GM21360 (cell line): ENCODE data around the gene GFOD1.

Experiments used
- ATAC-seq: cut with Tn5 transposase; IDR thresholded peaks from one replicate; pipeline ENCODE4 v1.9.1; 2021; ENCODE audit warnings: mild to moderate bottlenecking, moderate library complexity; ENCODE audit not compliant: unreplicated experiment

Gene GFOD1

GRCh38 chr6:13486679-13487121, 700 bp downstream of the GFOD1 start:
- ATAC-seq = peak; percentile 24

DNA sequence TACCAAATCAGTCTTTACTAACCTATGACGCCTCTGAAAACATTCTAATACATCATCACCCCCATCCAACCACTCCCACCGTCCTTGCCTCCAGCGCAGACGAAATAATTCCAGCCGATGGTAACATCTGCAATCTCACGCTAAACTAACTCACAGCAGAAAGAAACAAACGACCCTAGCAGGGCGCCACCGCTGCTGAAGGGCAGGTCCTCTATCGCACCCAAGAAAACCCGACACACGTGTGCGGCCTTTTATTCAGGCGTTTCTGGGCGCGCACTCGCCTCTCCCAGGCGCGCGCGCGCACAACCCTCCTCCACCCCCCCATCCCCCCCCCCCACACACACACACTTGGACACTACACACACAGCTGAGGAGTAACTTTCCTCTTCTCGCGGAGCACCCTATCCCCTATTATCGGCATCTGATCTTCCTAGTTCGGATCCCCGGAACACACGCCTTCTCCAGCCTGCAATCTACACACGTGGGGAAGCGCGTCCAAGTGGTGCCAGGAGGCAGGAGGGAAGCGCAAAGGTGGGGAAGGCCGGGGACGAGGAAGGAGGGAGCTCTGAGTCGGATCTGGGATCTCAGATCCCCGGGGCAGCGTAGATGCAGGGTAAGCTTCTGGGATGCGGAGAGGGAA, 1.4 kb downstream of the GFOD1 start:
- no peak for ATAC-seq

DNA sequence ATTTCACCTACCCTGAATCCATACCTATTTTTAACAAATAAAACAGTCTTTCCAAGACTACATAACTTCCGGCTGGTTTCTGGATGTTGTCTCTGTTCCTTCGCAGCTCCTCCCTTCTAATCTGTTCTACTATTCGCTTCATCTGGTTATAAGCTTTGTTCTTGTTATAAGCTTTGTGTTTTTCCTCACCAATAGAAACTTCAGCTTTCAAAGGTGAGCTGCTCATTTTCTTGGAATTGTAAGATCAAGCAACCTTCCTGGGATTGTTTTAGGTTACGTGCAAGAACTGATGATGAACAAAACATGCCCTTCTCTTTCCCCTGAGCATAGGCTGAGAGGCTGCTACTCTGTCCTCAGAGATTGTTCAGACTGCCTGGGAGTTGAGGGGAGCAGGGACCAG, 2.1 kb downstream of the GFOD1 start:
- ATAC-seq = no peak

GRCh38 chr6:13484827-13485226, 2.6 kb downstream of the GFOD1 start:
- no peak for ATAC-seq

DNA sequence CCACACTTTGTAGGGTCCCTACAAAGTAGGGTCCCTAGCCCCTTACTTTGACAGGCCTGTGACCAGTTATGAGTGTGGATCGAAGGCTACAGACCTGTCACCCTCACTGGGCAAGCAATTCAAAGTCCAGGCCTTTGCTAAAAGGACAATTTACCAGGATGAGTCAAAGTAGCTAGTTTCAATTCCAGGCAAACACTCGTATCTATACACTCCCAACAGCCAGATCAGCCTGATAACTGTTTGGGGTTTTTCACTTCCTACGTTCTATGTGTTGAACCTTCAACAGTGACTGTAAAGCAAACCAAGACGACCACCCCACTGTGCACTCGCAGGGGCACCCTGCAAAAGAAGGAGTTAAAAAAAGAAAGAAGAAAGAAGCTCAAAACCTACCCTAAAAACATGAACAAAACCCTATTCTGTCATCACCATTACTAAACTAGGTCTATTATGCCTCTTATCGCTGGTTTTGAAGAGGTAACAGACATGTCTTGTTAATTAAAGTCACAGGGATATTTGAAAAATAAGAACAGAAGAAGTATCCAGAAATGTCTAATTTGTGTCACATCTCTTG, 3.2 kb downstream of the GFOD1 start:
- ATAC-seq = no peak

- no peak for ATAC-seq
Measured at GRCh38 chr6:13480631-13481501, 6.5 kb downstream of the GFOD1 start.

DNA sequence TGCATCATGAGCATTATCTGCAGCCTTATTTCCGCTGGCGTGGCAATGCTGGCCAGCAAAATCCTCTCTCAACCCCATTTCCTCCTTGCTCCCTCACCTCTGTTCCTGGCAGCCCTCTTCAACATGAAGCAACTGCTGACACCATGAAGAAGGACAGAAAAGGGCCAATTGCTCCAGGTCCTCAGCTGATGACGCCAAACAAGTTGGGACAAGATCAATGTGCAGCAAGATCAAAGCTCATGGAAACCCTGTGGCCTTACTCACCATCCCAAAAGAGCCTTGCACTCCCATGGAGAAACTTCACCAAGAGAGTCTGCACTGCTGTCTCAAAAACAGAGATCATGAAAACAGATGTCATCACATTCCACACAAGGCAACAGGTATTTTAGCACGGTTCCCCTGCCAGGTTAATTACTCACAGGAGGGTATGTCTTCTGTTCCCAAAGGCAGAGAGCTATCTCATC, 7.4 kb downstream of the GFOD1 start:
- ATAC-seq = no peak

DNA sequence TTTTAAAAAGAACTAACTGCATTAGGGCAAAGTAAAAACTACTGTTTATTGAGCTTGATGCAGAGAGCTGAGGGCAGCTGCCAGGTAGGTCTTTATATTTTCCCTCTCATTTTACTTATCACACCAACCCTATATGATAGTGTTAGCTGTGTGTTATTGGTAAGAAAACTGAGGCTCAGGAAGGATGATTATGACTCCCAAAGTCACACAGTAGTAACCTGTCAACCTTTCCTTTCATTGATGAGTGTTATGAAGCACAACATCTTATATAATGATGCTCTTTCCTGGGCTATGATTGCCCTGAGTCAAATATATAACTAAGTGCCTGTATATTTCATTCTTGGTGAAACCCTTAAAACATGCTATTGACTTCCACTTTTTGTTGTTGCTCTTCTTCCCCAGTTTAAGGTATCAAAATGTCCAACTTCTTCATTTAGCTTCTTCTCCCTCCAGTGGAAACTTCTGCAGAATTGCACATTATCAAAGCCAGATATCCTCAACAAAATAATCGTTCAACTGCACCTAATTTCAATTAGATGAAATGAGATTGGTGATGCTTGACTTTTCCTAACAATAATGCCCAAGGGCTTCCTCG, 8.1 kb downstream of the GFOD1 start:
- ATAC-seq = no peak

- peak; percentile 48 for ATAC-seq
Measured at GRCh38 chr6:13478525-13478966, 8.9 kb downstream of the GFOD1 start.

DNA sequence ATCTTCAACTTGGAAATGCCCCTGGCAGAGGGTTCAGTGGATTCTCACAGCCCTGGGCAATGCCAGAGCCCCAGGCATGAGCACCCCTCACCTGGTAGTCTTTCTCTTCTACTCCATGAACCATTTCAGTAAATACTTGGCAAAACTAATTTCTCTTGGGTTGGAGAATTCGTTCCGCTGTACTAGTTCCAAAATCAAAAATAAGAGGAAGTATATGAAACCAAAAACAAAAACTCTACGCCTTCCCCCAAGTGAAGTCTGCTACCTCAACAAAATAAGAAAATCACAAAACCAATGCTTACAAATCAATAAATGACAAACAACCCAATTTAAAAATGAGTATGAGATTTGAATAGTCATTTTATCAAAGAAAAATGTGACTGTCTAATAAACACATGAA, 12.6 kb downstream of the GFOD1 start:
- no peak for ATAC-seq

- ATAC-seq = no peak
Measured at GRCh38 chr6:13474360-13474759, 13.0 kb downstream of the GFOD1 start.

GRCh38 chr6:13473768-13474165, 13.6 kb downstream of the GFOD1 start:
- ATAC-seq = no peak

- no peak for ATAC-seq
Measured at GRCh38 chr6:13472976-13473767, 14.2 kb downstream of the GFOD1 start.

GRCh38 chr6:13472099-13472498, 15.3 kb downstream of the GFOD1 start:
- ATAC-seq = no peak

DNA sequence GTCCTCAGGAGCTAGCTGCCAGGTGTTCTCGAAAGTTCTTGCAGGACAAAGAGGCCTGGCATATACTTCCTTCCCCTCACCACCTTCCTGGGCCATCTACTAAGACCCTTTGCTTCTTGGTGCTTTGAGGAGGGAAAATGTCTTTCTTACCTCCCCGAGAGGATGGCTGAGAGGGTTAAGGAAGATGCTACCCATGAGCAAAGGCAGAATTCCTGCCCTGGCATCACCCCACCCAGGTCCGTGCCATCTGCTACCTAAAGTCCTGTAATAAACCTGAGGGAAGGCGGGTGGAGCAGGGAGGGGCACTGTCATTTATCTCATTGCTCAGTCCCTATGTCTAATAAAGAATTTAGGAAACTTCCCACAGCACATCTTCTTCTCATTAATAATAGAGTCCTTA, 16.2 kb downstream of the GFOD1 start:
- no peak for ATAC-seq

DNA sequence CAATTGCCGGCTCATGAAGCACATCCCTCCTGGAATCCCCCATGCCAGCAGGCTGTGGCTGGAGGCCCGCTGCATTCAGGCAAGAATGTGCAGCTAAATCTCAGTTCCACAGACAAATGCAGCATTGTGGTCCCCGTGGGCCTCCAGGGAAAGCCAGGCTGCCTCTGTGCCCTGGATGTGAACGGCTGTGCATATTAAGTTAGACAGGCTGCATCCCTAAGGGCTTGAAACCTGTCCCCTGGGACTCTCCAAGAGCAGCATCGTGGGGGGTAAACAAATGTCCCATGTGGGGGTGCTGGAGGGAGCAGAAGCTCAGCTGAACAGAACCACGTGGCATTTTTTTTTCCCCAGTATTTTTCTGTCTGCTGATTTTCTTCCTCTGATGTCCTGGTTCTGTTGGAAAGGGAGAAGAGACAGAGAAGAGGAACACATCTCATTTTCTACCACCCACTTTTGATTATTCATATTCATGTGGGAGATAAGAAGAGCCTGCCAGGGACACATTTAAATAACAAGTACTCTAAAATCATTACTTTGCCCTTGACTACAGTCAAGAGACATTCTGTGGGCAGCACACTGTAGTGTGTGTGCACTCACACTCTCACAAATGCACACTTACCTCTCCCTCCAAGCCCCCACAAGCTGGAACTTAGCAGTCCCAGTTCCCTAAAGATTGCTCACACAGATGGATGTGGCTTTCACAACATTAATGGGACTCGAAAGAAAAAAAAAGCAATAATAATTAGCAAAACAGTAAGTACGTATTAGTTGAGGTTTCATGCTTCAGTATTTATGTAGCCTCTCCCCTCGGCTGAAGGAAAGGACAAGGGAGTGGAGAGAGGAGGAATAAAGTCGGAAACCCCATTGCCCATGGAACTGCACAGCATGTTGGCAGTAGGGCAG, 16.9 kb downstream of the GFOD1 start:
- ATAC-seq = no peak

DNA sequence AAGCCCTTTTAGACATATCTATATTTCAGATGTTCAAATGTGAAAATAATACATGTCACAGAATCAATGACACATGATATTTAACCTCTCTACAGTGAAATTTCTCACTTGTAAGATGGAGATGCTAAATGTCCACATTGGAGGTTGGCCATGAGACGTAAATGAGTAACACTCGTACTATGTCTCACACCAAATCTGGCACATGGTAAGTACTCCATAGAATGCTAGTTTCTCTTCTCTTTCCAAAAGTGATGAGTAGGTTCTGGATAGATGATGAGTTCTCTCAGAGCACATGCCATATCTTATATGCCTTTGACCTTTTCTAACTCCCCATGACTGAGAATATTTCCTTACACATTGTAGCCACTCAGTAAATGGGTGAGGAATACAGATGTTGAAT, 17.7 kb downstream of the GFOD1 start:
- no peak for ATAC-seq

- no peak for ATAC-seq
Measured at GRCh38 chr6:13468839-13469238, 18.6 kb downstream of the GFOD1 start.

DNA sequence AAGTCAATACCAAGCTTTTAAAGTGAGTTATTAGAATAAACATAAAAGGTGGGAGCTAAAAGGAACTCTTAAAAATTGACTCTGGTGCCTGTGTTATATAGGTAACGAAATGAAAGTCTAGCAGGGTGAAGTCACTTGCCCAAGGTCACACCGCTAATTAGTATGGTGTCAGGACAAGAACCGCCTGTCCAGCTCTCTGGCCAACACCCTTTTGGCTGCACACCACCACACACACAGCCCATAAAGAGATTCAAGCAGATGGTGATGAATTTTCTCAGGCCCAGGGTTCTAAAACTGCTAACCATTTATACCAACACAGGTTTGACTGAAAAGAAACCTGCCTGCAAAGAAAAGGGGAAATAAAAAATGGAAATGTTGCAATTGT, 20.2 kb downstream of the GFOD1 start:
- no peak for ATAC-seq
